ENCODE measurements around the gene FAM83B.
"Not testable (repeated sequence)": the region's sequence is repeated elsewhere in the genome, so short reads cannot be mapped to it uniquely, and the experiment has no call there.

Gene FAM83B

DNA sequence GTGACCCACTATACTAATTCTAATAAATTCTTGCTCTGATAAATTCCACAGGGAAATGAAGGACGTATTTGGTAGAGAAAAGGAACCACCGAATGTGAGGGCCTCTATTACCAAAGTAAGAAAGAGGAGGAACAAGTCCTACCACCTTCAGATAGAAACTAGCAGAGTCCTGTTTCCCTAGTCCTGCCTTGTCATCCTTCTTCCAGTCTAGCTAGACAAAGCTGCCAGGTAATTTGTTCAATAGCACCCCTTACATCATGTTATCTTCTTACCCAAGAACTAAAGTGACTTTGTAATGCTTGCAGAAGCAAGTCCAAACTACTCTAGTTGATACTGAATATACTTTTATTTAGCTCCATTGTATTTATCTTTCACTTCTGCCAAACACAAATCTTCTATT lies 29.3 kb upstream of the FAM83B start:
- no peak overlapping the region for H3K27ac ChIP-seq
- H3K4me3 ChIP-seq = no peak overlapping the region
- no peaks in the 10 kb centered on the region for H3K27me3 ChIP-seq
- H3K4me2 ChIP-seq = no peak overlapping the region
- no peak overlapping the region for H3K9ac ChIP-seq
- peaks cover 0 to 3% (median 0%) of the 10 kb centered on the region in 10 experiments; a peak in 2 of 20 replicates for H3K4me1 ChIP-seq
- H4K20me1 ChIP-seq = no peaks in the 10 kb centered on the region
- 0 out of 22 replicates have a peak, but pooled peaks cover 0 to 5% (median 0%) of the 10 kb centered on the region in 11 experiments for H3K9me3 ChIP-seq (replicated peaks in 1 of 11)
- TF ChIP-seq Cebpa-rat (IDR thresholded peaks at IDR 0.05) = no peak
- no peaks in the 10 kb centered on the region for H3K36me3 ChIP-seq

DNA sequence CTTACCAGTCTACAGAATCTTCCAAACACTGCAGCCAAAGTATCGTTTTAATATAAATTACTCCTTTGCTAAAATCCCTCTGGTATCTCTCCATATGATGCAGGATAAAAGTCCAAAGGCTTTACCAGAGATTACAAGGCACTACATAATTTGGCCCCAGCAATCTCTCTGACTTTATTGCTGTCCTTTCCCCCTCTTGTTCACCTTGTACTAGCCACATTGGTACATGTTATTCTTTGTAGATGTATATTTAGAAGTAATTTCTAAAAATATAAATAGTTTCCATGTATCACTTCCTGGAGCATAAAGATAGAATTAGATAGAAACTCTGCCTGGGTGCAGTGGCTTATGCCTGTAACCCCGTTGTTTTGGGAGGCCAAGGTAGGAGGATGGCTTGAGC lies 28.7 kb upstream of the FAM83B start:
- Histone ChIP-seq H3K4me2 (peak overlapping the region in 2 of 11 experiments; percentile 18 to 20; a peak in 2 of 22 replicates), H3K4me1 (peaks cover 0 to 3% (median 0%) of the 10 kb centered on the region in 10 experiments; a peak in 2 of 20 replicates), H3K9ac (no peak overlapping the region), H3K27me3 (no peaks in the 10 kb centered on the region), H3K4me3 (no peak overlapping the region), H3K9me3 (replicated peaks in 1 of 11) (0 out of 22 replicates have a peak, but pooled peaks cover 0 to 2% (median 0%) of the 10 kb centered on the region in 11 experiments), H3K36me3 (no peaks in the 10 kb centered on the region), H4K20me1 (no peaks in the 10 kb centered on the region), H3K27ac (no peak overlapping the region)
- TF ChIP-seq Cebpa-rat (IDR thresholded peaks at IDR 0.05) = no peak

- H3K9me3 ChIP-seq (replicated peaks in 1 of 11) = not testable (repeated sequence)
Measured at GRCh38 chr6:54824225-54824624, 22.3 kb upstream of the FAM83B start.

DNA sequence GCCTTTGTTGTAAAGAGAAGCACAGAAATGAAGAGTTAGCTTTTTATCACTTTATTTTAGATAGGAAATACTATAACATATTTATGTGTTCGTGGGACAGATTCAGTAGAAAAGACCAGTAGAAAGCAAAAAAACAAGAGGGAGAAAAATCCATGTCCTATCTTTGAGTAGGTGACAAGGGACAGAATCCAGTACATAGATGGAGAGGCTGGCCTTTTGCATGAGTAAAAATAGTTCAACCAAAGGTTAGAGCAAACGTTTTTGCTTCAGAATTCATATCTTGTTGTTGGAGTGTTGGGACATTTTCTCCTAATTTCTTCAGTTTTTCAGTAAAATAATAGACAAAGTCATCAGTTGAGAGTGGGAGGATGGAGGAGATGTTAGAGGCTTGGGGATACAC lies 19.6 kb upstream of the FAM83B start:
- H3K4me1 ChIP-seq = no peaks in the 10 kb centered on the region
- no peak overlapping the region for H3K4me3 ChIP-seq
- no peaks in the 10 kb centered on the region for H4K20me1 ChIP-seq
- no peaks in the 10 kb centered on the region for H3K36me3 ChIP-seq
- H3K27ac ChIP-seq = no peak overlapping the region
- no peaks in the 10 kb centered on the region for H3K9me3 ChIP-seq (replicated peaks in 1 of 11)
- H3K4me2 ChIP-seq = no peak overlapping the region
- no peak for TF ChIP-seq Cebpa-rat (IDR thresholded peaks at IDR 0.05)
- H3K27me3 ChIP-seq = no peaks in the 10 kb centered on the region
- H3K9ac ChIP-seq = no peak overlapping the region

More at GRCh38 chr6:54824225-54824624, 22.3 kb upstream of the FAM83B start:
- H3K4me2 ChIP-seq, H3K27me3 ChIP-seq, H3K9ac ChIP-seq, H3K27ac ChIP-seq, H3K4me1 ChIP-seq, H3K4me3 ChIP-seq, H4K20me1 ChIP-seq, H3K36me3 ChIP-seq: not testable (repeated sequence)

DNA sequence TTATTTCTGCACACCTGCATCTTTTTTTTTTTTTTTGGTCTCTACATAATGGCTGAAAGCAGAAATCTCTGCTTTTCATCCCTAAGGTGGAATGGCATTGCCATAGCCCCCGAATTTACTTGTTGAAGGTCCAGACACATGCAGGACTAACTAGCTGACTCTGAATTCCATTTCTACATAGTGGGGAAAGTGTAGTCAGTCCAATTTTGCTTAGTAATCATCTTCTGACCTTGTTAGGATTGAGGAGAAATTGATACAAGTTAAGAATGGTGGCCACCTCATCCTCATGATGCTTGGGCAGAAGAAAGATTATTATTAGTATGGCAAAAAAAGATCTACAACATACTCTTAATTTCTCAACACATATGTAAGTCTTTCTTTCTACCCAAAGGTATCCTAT lies 16.4 kb upstream of the FAM83B start:
- Histone ChIP-seq H3K4me2 (no peak overlapping the region), H3K36me3 (no peaks in the 10 kb centered on the region), H3K9ac (no peak overlapping the region), H3K27me3 (no peaks in the 10 kb centered on the region), H3K9me3 (replicated peaks in 1 of 11) (no peaks in the 10 kb centered on the region), H3K4me1 (no peaks in the 10 kb centered on the region), H3K27ac (no peak overlapping the region), H3K4me3 (no peak overlapping the region), H4K20me1 (no peaks in the 10 kb centered on the region)
- TF ChIP-seq Cebpa-rat (IDR thresholded peaks at IDR 0.05) = no peak

- Histone ChIP-seq H4K20me1 (no peaks in the 10 kb centered on the region), H3K36me3 (no peaks in the 10 kb centered on the region), H3K27ac (no peak overlapping the region), H3K4me1 (no peaks in the 10 kb centered on the region), H3K9ac (no peak overlapping the region), H3K9me3 (replicated peaks in 1 of 11) (no peaks in the 10 kb centered on the region), H3K4me3 (no peak overlapping the region), H3K27me3 (no peaks in the 10 kb centered on the region), H3K4me2 (no peak overlapping the region)
- TF ChIP-seq Cebpa-rat (IDR thresholded peaks at IDR 0.05) = no peak
Measured at GRCh38 chr6:54835176-54835575, 11.4 kb upstream of the FAM83B start.

GRCh38 chr6:54846857-54847674 lies 495 bp downstream of the FAM83B start:
- Histone ChIP-seq H3K4me2 (no peak overlapping the region), H4K20me1 (no peaks in the 10 kb centered on the region), H3K4me1 (peaks cover 0 to 4% (median 0%) of the 10 kb centered on the region in 10 experiments; a peak in 4 of 20 replicates), H3K9ac (no peak overlapping the region), H3K36me3 (no peaks in the 10 kb centered on the region), H3K4me3 (no peak overlapping the region), H3K27me3 (no peaks in the 10 kb centered on the region), H3K9me3 (replicated peaks in 1 of 11) (peaks cover 9 to 14% (median 11%) of the 10 kb centered on the region in 11 experiments; a peak in 20 of 22 replicates), H3K27ac (no peak overlapping the region)
- TF ChIP-seq Cebpa-rat (IDR thresholded peaks at IDR 0.05) = no peak

DNA sequence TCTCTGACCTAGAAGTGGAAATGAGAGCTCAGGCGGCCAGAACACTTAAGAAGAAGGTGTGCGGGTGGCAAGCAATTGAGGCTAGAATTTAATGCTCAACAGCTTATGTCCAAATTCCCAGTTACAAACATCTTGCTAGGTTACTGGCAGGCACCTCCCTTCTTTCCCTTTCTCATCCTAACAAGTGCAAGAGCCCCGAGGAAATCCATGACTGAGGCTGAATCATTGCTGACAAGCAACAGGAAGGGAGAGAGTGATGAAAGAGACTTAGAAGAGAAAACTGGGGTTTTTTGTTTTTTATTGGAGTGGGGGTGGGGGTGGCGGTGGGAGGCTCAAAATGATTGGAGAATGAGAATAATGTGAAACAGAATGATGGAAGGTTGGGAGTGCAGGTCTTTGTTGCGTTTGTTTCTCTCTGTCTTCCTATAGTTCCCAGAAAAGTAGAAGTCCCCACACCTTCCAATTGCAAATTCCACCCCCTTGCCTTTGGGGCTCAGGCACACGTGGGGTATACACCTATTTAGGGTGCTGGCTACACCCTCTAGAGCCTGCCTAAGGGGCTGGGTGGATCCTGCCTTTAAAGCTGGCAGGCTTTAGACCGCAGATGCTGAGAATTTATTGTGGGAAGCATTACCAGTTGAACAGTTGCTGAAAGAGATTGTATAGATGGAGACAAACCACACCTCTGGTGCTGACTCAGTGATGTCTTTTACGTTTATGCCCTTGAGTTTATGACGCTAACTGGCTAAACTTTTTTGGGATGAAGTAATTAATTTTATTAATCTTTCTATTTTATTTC lies 1.4 kb downstream of the FAM83B start:
- no peaks in the 10 kb centered on the region for H4K20me1 ChIP-seq
- TF ChIP-seq Cebpa-rat (IDR thresholded peaks at IDR 0.05) = no peak
- peaks cover 9 to 17% (median 13%) of the 10 kb centered on the region in 11 experiments; a peak in 20 of 22 replicates for H3K9me3 ChIP-seq (replicated peaks in 1 of 11)
- no peak overlapping the region for H3K4me3 ChIP-seq
- H3K4me2 ChIP-seq = no peak overlapping the region
- no peaks in the 10 kb centered on the region for H3K4me1 ChIP-seq
- no peaks in the 10 kb centered on the region for H3K27me3 ChIP-seq
- H3K27ac ChIP-seq = no peak overlapping the region
- no peaks in the 10 kb centered on the region for H3K36me3 ChIP-seq
- no peak overlapping the region for H3K9ac ChIP-seq

- H3K4me3 ChIP-seq = no peak overlapping the region
- TF ChIP-seq Cebpa-rat (IDR thresholded peaks at IDR 0.05) = no peak
- H3K9me3 ChIP-seq (replicated peaks in 1 of 11) = peaks cover 9 to 24% (median 15%) of the 10 kb centered on the region in 11 experiments; a peak in 20 of 22 replicates
- no peaks in the 10 kb centered on the region for H4K20me1 ChIP-seq
- no peaks in the 10 kb centered on the region for H3K27me3 ChIP-seq
- no peaks in the 10 kb centered on the region for H3K4me1 ChIP-seq
- no peak overlapping the region for H3K9ac ChIP-seq
- H3K36me3 ChIP-seq = no peaks in the 10 kb centered on the region
- no peak overlapping the region for H3K27ac ChIP-seq
- no peak overlapping the region for H3K4me2 ChIP-seq
Measured at GRCh38 chr6:54850114-54850513, 3.5 kb downstream of the FAM83B start.

Data from BLaER1 treated with 17β-estradiol and CSF1 and Interleukin-3, amounts not matched to agents 10 nM and 100 nM (cell line).